DND-41 (cell line): ENCODE results near the gene SDHAF2.
A peak's percentile ranks its signal among the peaks of the same experiment; 100 is the strongest.

ENCODE experiments used
- ATAC-seq: fragments of 200-7000 bp; cut with Tn5 transposase; 3 replicates; pipeline ENCODE4 v1.9.1; 2021; ENCODE audit warnings: low read depth; ENCODE audit not compliant: insufficient read depth
- DNase-seq: peaks from one replicate; pipeline ENCODE4 v3.0.0-alpha.2; 2020
- H2AFZ ChIP-seq: 2 replicates; pipeline ENCODE4 v1.6.0; 2012; ENCODE audit warnings: low read depth, low read length
- H3K27ac ChIP-seq: 2 replicates; pipeline ENCODE4 v1.5.1; 2012; ENCODE audit warnings: low read length, inconsistent platforms
- H3K27me3 ChIP-seq: fragments of 200-600 bp; sonication (generic); 2 replicates; pipeline ENCODE4 v1.6.0; 2012; ENCODE audit warnings: low read length, mild to moderate bottlenecking, inconsistent platforms; ENCODE audit not compliant: insufficient read depth, poor library complexity
- H3K36me3 ChIP-seq: 2 replicates; pipeline ENCODE4 v1.5.1; 2012; ENCODE audit warnings: low read length, inconsistent platforms; ENCODE audit not compliant: insufficient read depth
- H3K4me1 ChIP-seq: 2 replicates; pipeline ENCODE4 v1.5.1; 2012; ENCODE audit warnings: mild to moderate bottlenecking, low read length; ENCODE audit not compliant: insufficient read depth
- H3K4me2 ChIP-seq: 2 replicates; pipeline ENCODE4 v1.6.0; 2012; ENCODE audit warnings: mild to moderate bottlenecking, moderate library complexity, low read length, inconsistent platforms; ENCODE audit not compliant: insufficient read depth
- H3K4me3 ChIP-seq, 2 experiments: fragments of 200-600 bp in 1 of 2; shearing (Covaris generic) in 1 of 2; 2 replicates each; pipeline ENCODE4 v1.5.1; 2012 to 2016; ENCODE audit warnings: inconsistent platforms in 2 of 2, low read length in 2 of 2, mild to moderate bottlenecking in 2 of 2, low read depth in 1 of 2, moderate library complexity in 1 of 2
- H3K79me2 ChIP-seq: 2 replicates; pipeline ENCODE4 v1.6.0; 2012; ENCODE audit warnings: low read length, inconsistent platforms; ENCODE audit not compliant: insufficient read depth
- H3K9ac ChIP-seq: 2 replicates; pipeline ENCODE4 v1.6.0; 2012; ENCODE audit warnings: low read depth, mild to moderate bottlenecking, inconsistent platforms, low read length, moderate library complexity
- H3K9me3 ChIP-seq: 2 replicates; pipeline ENCODE4 v1.5.1; 2012; ENCODE audit warnings: low read length, moderate library complexity, mild to moderate bottlenecking, inconsistent platforms; ENCODE audit not compliant: insufficient read depth, severe bottlenecking
- H4K20me1 ChIP-seq: 2 replicates; pipeline ENCODE4 v1.6.0; 2012; ENCODE audit warnings: low read length; ENCODE audit not compliant: insufficient read depth
- EZH2 ChIP-seq: IDR thresholded peaks from 3 replicates; pipeline ENCODE4 v1.6.1; 2012; ENCODE audit warnings: borderline replicate concordance, low read depth, mild to moderate bottlenecking, moderate library complexity, low read length, inconsistent platforms; ENCODE audit not compliant: severe bottlenecking
- TF ChIP-seq, protein P1 (sequence below): IDR thresholded peaks from 2 replicates; pipeline ENCODE4 v1.5.1; 2012; ENCODE audit warnings: borderline replicate concordance, low read length, moderate library complexity, mild to moderate bottlenecking; ENCODE audit not compliant: poor library complexity, severe bottlenecking; ENCODE audit errors: extremely low read depth

SDHAF2 gene

DNA sequence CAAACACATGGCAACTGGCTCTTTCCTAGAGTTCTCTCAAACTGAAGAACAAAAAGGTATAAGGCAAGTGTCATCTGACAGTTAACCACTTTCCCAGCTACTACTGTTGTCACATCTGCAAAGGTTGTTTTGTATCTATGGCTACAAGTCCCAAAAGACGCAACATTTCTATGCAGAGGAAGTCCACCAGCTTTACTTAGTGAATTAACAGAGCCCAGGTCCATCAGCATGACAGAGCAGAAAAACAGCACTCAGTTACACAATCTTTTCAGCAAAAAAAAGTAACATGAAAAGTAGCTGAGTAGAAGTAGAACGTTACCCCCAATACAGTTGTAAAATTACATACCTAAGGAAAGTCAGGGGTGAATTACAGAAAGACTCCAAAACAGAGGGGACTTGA is 12.3 kb upstream of the SDHAF2 start:
- no peaks in the 10 kb centered on the region for H3K9me3 ChIP-seq
- no peak overlapping the region for H2AFZ ChIP-seq
- H3K27ac ChIP-seq: no peak overlapping the region
- ATAC-seq (no peak), DNase-seq (no peak)
- H3K79me2 ChIP-seq: peaks cover 62% of the 10 kb centered on the region
- H3K4me2 ChIP-seq: no peak overlapping the region
- TF ChIP-seq, protein P1, sequence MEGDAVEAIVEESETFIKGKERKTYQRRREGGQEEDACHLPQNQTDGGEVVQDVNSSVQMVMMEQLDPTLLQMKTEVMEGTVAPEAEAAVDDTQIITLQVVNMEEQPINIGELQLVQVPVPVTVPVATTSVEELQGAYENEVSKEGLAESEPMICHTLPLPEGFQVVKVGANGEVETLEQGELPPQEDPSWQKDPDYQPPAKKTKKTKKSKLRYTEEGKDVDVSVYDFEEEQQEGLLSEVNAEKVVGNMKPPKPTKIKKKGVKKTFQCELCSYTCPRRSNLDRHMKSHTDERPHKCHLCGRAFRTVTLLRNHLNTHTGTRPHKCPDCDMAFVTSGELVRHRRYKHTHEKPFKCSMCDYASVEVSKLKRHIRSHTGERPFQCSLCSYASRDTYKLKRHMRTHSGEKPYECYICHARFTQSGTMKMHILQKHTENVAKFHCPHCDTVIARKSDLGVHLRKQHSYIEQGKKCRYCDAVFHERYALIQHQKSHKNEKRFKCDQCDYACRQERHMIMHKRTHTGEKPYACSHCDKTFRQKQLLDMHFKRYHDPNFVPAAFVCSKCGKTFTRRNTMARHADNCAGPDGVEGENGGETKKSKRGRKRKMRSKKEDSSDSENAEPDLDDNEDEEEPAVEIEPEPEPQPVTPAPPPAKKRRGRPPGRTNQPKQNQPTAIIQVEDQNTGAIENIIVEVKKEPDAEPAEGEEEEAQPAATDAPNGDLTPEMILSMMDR: no peak
- no peak for TF ChIP-seq EZH2
- no peaks in the 10 kb centered on the region for H3K27me3 ChIP-seq
- no peak overlapping the region for H3K4me3 ChIP-seq
- no peak overlapping the region for H3K9ac ChIP-seq
- no peaks in the 10 kb centered on the region for H3K4me1 ChIP-seq
- peaks cover 100% of the 10 kb centered on the region for H3K36me3 ChIP-seq
- H4K20me1 ChIP-seq: peaks cover 71% of the 10 kb centered on the region

DNA sequence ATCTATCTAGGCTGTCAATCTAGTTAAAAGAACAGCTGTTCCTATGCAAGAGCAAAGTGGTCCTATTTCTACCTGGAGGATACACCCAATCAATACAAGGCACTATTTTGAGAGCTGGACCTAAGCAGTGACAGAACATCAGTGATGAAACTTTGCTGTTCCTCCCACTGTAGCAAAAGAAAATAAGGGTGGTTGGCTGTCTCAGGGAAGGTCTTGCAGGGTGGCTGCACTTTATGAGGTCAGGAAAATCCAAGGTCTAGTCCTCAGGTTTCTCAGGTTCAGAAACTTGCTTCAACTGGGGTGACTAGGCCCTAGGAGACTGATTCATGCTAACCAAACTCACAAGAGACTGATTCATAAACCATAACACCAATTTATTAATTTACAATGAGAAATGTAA is 11.8 kb upstream of the SDHAF2 start:
- Histone ChIP-seq H3K9me3 (no peaks in the 10 kb centered on the region), H3K9ac (no peak overlapping the region), H4K20me1 (peaks cover 73% of the 10 kb centered on the region), H3K4me3 (no peak overlapping the region), H3K27me3 (no peaks in the 10 kb centered on the region), H3K27ac (no peak overlapping the region), H3K79me2 (peaks cover 65% of the 10 kb centered on the region), H3K36me3 (peaks cover 98% of the 10 kb centered on the region), H3K4me2 (peak overlapping the region; percentile 10; the same call in 1 of the 2 replicates), H2AFZ (no peak overlapping the region), H3K4me1 (no peaks in the 10 kb centered on the region)
- TF ChIP-seq EZH2: no peak
- TF ChIP-seq, protein P1: no peak
- DNase-seq (no peak), ATAC-seq (no peak)

DNA sequence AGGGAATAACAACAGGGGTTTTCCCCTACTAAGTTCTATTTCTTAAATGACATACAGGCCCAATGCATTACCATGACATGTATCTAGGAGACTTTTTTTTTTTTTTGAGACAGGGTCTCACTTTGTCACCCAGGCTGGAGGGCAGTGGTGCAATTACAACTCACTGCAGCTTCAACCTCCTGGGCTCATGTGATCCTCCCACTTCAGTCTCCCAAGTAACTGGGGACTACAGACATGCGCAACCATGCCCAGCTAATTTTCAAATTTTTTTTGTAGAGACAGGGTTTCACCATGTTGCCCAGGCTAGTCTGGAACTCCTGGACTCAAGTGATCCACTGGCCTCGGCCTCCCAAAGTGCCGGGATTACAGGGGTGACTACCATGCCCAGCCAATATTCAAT is 7.7 kb upstream of the SDHAF2 start:
- Histone ChIP-seq H3K4me1 (peaks cover 26% of the 10 kb centered on the region), H3K27ac (no peak overlapping the region), H3K4me3 (no peak overlapping the region), H3K27me3 (no peaks in the 10 kb centered on the region), H4K20me1 (peaks cover 69% of the 10 kb centered on the region), H3K4me2 (no peak overlapping the region), H2AFZ (no peak overlapping the region), H3K36me3 (peaks cover 99% of the 10 kb centered on the region), H3K9me3 (no peaks in the 10 kb centered on the region), H3K79me2 (peaks cover 96% of the 10 kb centered on the region), H3K9ac (no peak overlapping the region)
- ATAC-seq (no peak), DNase-seq (no peak)
- no peak for TF ChIP-seq EZH2
- TF ChIP-seq, protein P1: no peak
